Natural killer cell (primary cell): ENCODE measurements around the gene NRDC. TPM values are rescaled to one million over a fixed set of nuclear protein-coding genes. Genes with fewer than 3 reads are reported as not detected.

ENCODE experiments used
- ATAC-seq, 3 donors: fragments of 150-1000 bp in 2 of 3; fragments of 200-7000 bp in 1 of 3; cut with Tn5 transposase; 1 replicate in 1 of 3; 2 replicates in 2 of 3; pipeline ENCODE4 v1.10.0; 2021; ENCODE audit warnings: mild to moderate bottlenecking in 2 of 3, moderate library complexity in 2 of 3
- DNase-seq, 2 donors: peaks; one replicate each; pipeline versions ENCODE4 v3.0.0 to v3.0.0-alpha.2; 2013 to 2021; ENCODE audit warnings: mixed read lengths in 1 of 2
- H3K27ac ChIP-seq: one replicate; pipeline ENCODE4 v1.5.1; 2013; ENCODE audit warnings: mild to moderate bottlenecking, low read length
- H3K27me3 ChIP-seq: one replicate; pipeline ENCODE4 v1.6.1; 2013; ENCODE audit warnings: low read length; ENCODE audit not compliant: control insufficient read depth, insufficient read depth
- H3K36me3 ChIP-seq: one replicate; pipeline ENCODE4 v1.6.1; 2013; ENCODE audit warnings: low read length; ENCODE audit not compliant: control insufficient read depth, insufficient read depth
- H3K4me1 ChIP-seq: one replicate; pipeline ENCODE4 v1.6.1; 2013; ENCODE audit warnings: low read length; ENCODE audit not compliant: control insufficient read depth, insufficient read depth
- H3K4me3 ChIP-seq: one replicate; pipeline ENCODE4 v1.5.1; 2013; ENCODE audit warnings: low read length
- H3K9me3 ChIP-seq: one replicate; pipeline ENCODE4 v1.6.1; 2013; ENCODE audit warnings: low read length; ENCODE audit not compliant: control insufficient read depth, insufficient read depth
- H3K27ac Mint-ChIP-seq, 2 donors: one replicate each; pipeline ENCODE4 v1.8.0; 2022; ENCODE audit warnings: mild to moderate bottlenecking in 2 of 2, mixed read lengths in 2 of 2, moderate library complexity in 1 of 2
- H3K27me3 Mint-ChIP-seq, 2 donors: one replicate each; pipeline ENCODE4 v1.8.0; 2022; ENCODE audit warnings: low read depth in 2 of 2, mixed read lengths in 2 of 2
- H3K36me3 Mint-ChIP-seq: one replicate; pipeline ENCODE4 v1.8.0; 2022; ENCODE audit warnings: mixed read lengths
- H3K4me1 Mint-ChIP-seq, 2 donors: one replicate each; pipeline ENCODE4 v1.8.0; 2022; ENCODE audit warnings: mixed read lengths in 2 of 2
- H3K4me3 Mint-ChIP-seq: one replicate; pipeline ENCODE4 v1.8.0; 2022; ENCODE audit warnings: mild to moderate bottlenecking, moderate library complexity, mixed read lengths
- H3K9me3 Mint-ChIP-seq, 2 donors: one replicate each; pipeline ENCODE4 v1.8.0; 2022; ENCODE audit warnings: mixed read lengths in 2 of 2
- WGBS: methylation state at CpG from one replicate; pipeline ENCODE4 v1.1.7; 2013; ENCODE audit warnings: missing lambda C conversion rate; ENCODE audit not compliant: insufficient coverage; 5-methylcytosine and 5-hydroxymethylcytosine counted together
- intact Hi-C: fragments of 100-400 bp; cut with micrococcal nuclease; formaldehyde crosslinking; loops from one replicate; pipeline ENCODE4 v1.14.2; 2022
- total RNA-seq, 4 donors: library from RNA; stranded (reverse); fragments of 120-200 nt in 1 of 4; gene quantifications; one replicate each; pipeline versions ENCODE4 v1.2.3 to v1.2.4, GENCODE V29; 2013 to 2022
- TF ChIP-seq, protein P1 (sequence below): fragments of 200-600 bp; IDR thresholded peaks from one replicate; pipeline ENCODE4 v1.8.0; 2022; ENCODE audit warnings: antibody characterized with exemption

NRDC gene
- total RNA-seq, 3 donors from 2014 or later (not counting 1 experiment from before 2014, with no cell fraction given), result 122 to 165 (median 145) TPM

DNA sequence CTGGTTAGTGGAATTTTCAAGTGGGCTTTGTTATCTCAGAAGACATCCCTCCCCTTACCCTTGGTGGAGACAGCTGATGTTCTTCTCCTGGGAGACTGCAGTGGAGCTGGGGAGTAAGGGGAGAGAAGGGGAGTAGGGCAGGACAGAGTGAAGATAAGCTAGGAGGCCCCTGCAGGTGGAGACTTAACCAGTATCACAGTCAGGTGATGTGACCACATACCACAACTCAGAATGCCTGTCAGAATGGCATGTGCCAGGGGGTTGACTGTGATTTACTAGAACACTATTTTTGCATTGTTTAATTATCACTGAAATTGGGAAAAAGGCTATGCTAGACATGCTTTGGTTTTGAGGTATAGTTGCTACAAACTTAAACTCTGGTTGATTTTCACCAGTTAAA lies 124.6 kb downstream of the NRDC start:
- Mint-ChIP-seq H3K4me1 (peaks cover 0 to 6% of the 10 kb centered on the region in 2 donors), H3K9me3 (no peaks in the 10 kb centered on the region), H3K27me3 (no peaks in the 10 kb centered on the region), H3K27ac (no peak overlapping the region), H3K4me3 (no peak overlapping the region), H3K36me3 (peaks cover 17% of the 10 kb centered on the region)
- intact Hi-C loops, result no loop called here
- H3K36me3 ChIP-seq, result peaks cover 22% of the 10 kb centered on the region
- no peak for ATAC-seq
- H3K4me3 ChIP-seq, result no peak overlapping the region
- no peaks in the 10 kb centered on the region for H3K27me3 ChIP-seq
- peaks cover 2% of the 10 kb centered on the region for H3K9me3 ChIP-seq
- no peak for DNase-seq
- TF ChIP-seq, protein P1, sequence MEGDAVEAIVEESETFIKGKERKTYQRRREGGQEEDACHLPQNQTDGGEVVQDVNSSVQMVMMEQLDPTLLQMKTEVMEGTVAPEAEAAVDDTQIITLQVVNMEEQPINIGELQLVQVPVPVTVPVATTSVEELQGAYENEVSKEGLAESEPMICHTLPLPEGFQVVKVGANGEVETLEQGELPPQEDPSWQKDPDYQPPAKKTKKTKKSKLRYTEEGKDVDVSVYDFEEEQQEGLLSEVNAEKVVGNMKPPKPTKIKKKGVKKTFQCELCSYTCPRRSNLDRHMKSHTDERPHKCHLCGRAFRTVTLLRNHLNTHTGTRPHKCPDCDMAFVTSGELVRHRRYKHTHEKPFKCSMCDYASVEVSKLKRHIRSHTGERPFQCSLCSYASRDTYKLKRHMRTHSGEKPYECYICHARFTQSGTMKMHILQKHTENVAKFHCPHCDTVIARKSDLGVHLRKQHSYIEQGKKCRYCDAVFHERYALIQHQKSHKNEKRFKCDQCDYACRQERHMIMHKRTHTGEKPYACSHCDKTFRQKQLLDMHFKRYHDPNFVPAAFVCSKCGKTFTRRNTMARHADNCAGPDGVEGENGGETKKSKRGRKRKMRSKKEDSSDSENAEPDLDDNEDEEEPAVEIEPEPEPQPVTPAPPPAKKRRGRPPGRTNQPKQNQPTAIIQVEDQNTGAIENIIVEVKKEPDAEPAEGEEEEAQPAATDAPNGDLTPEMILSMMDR, result no peak
- H3K4me1 ChIP-seq, result no peaks in the 10 kb centered on the region
- H3K27ac ChIP-seq, result no peak overlapping the region

DNA sequence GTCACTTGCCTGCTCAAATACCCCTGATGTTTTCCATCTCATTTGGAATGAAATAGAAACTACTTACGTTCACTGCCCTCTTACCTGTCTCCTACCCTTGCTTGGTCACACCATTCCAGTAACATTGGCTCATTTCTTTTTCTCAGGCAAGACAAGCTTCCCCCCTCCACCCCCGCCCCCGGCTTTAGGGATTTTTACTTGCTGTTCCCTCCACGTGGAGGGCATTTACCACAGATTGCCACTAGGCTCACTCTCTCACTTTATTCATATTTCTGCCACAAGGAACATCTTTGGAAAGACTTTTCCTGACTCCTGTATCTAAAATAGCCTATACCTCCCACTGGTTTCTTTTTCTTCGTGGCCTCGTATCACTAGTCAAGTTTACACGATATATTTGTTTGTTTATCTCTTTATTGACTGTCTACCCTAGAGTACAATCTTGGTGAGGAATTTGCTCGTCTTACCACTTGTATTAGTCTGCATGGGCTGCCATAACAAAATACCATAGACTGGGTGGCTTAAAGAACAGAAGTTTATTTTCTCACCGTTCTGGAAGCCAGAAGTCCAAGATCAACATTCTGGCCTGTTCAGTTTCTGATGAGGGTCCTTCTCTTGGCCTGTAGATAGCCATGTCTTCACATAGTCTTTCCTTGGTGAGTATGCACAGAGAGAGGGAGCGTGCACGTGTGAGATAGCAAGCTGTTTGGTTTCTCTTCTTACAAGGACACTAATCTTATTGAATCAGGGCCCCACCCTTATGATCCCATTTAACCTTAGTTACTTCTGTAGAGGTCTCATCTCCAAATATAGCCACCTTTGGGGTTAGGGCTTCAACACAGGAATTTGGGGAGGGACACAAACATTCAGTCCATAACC lies 126.2 kb downstream of the NRDC start:
- Histone ChIP-seq H3K4me3 (no peak overlapping the region), H3K27ac (no peak overlapping the region), H3K4me1 (no peaks in the 10 kb centered on the region), H3K27me3 (no peaks in the 10 kb centered on the region), H3K9me3 (peaks cover 2% of the 10 kb centered on the region), H3K36me3 (peaks cover 22% of the 10 kb centered on the region)
- TF ChIP-seq, protein P1, result no peak
- 99% methylated on average over 11 of the region's 11 CpGs for WGBS
- Mint-ChIP-seq H3K9me3 (no peaks in the 10 kb centered on the region), H3K36me3 (peaks cover 17% of the 10 kb centered on the region), H3K4me1 (peaks cover 0 to 6% of the 10 kb centered on the region in 2 donors), H3K27me3 (no peaks in the 10 kb centered on the region), H3K27ac (no peak overlapping the region), H3K4me3 (no peak overlapping the region)
- DNase-seq, result no peak
- intact Hi-C loops, result no loop called here
- no peak for ATAC-seq

DNA sequence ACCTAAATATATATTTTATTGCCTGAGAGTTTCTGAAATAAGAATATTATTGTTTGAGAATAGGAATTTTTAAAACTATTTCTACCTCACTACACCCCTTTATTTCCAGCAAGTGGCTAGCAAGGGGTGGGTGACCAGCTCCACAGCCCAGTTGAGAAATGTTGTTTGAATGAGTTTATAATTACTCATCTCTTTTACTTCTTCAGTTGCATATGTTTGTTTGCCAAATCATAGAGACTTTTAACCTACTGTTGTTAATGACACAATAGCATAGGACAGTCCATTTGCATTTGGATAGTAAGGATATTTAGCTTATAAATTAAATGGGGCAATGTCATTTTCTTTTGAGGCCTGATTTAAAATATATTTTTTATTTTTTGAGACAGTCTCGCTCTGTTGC lies 127.8 kb downstream of the NRDC start:
- H3K4me3 Mint-ChIP-seq, result no peak overlapping the region
- Histone ChIP-seq H3K27ac (no peak overlapping the region), H3K9me3 (peaks cover 2% of the 10 kb centered on the region), H3K36me3 (peaks cover 22% of the 10 kb centered on the region), H3K4me1 (no peaks in the 10 kb centered on the region), H3K27me3 (no peaks in the 10 kb centered on the region), H3K4me3 (no peak overlapping the region)
- H3K4me1 Mint-ChIP-seq, result peaks cover 0 to 6% of the 10 kb centered on the region in 2 donors
- peaks cover 12% of the 10 kb centered on the region for H3K36me3 Mint-ChIP-seq
- no peaks in the 10 kb centered on the region for H3K9me3 Mint-ChIP-seq
- intact Hi-C loops, result no loop called here
- no peak overlapping the region for H3K27ac Mint-ChIP-seq
- TF ChIP-seq, protein P1, result no peak
- WGBS, result 95% methylated on average over 1 of the region's 1 CpG
- no peak for DNase-seq
- H3K27me3 Mint-ChIP-seq, result no peaks in the 10 kb centered on the region
- ATAC-seq, result no peak

DNA sequence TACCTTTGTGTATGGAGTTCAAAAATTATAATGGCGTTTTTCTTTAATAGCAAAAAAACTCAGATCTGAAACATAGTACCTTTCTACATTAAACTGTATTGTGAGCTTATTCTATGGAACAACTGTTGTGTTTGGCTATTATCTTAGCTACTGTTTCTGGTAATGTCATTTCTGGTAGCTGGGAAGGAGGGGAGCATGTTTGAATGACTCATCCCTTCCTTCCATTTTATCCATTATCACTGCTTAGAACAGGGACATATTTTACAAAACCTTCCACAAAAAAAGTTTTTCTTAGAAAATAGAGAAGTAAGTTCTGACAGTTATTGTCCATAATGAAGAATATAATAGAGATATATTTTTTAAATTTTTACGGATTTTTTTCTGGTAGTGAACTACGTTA lies 128.3 kb downstream of the NRDC start:
- Histone ChIP-seq H3K4me1 (no peaks in the 10 kb centered on the region), H3K4me3 (no peak overlapping the region), H3K27me3 (no peaks in the 10 kb centered on the region), H3K36me3 (peaks cover 22% of the 10 kb centered on the region), H3K27ac (no peak overlapping the region), H3K9me3 (peaks cover 2% of the 10 kb centered on the region)
- Mint-ChIP-seq H3K27ac (no peak overlapping the region), H3K9me3 (no peaks in the 10 kb centered on the region), H3K36me3 (peaks cover 8% of the 10 kb centered on the region), H3K4me1 (peaks cover under 1 to 6% of the 10 kb centered on the region in 2 donors), H3K4me3 (no peak overlapping the region), H3K27me3 (no peaks in the 10 kb centered on the region)
- no peak for ATAC-seq
- intact Hi-C loops, result no loop called here
- no peak for DNase-seq
- WGBS, result no CpG with 5 or more reads among the region's 3 CpGs
- TF ChIP-seq, protein P1, result no peak
